HAP-1 (cell line): Measurements from ENCODE around the gene TP53AIP1.

Source experiments
- DNase-seq, 2 experiments: peaks; one replicate each; pipeline ENCODE4 v3.0.0-alpha.2; 2016 to 2020; ENCODE audit warnings: low spot score in 2 of 2
- H3K27me3 ChIP-seq: fragments of 250-450 bp; sonication (Bioruptor Pico); 2 replicates; pipeline ENCODE4 v1.5.1; 2020; ENCODE audit warnings: low read depth, mild to moderate bottlenecking, moderate library complexity
- H3K36me3 ChIP-seq: fragments of 250-450 bp; sonication (Bioruptor Pico); replicated peaks from 2 replicates; pipeline ENCODE4 v1.5.1; 2020; ENCODE audit warnings: mild to moderate bottlenecking
- H3K4me1 ChIP-seq: fragments of 250-450 bp; sonication (Bioruptor Pico); 2 replicates; pipeline ENCODE4 v1.5.1; 2020; ENCODE audit warnings: mild to moderate bottlenecking
- H3K4me3 ChIP-seq: fragments of 250-450 bp; sonication (Bioruptor Pico); 2 replicates; pipeline ENCODE4 v1.5.1; 2020; ENCODE audit warnings: mild to moderate bottlenecking, moderate library complexity
- H3K9me3 ChIP-seq: fragments of 250-450 bp; sonication (Bioruptor Pico); 2 replicates; pipeline ENCODE4 v1.5.1; 2020; ENCODE audit warnings: mild to moderate bottlenecking, moderate library complexity
- in situ Hi-C: fragments of 300-500 bp; cut with MboI; formaldehyde crosslinking; loops from 3 replicates; pipeline ENCODE4 v1.14.3; 2020; ENCODE audit warnings: low sequenced_read_pairs, inconsistent platforms, mixed read lengths

TP53AIP1 gene

GRCh38 chr11:128940156-128940555, 2.5 kb downstream of the TP53AIP1 start:
- Histone ChIP-seq H3K9me3 (no peaks in the 10 kb centered on the region), H3K4me1 (no peaks in the 10 kb centered on the region)
- in situ Hi-C loops = no loop called here

GRCh38 chr11:128939591-128939990, 3.1 kb downstream of the TP53AIP1 start:
- DNase-seq = no peak
- Histone ChIP-seq H3K4me3 (no peak overlapping the region), H3K36me3 (no peaks in the 10 kb centered on the region), H3K4me1 (no peaks in the 10 kb centered on the region), H3K27me3 (no peaks in the 10 kb centered on the region), H3K9me3 (no peaks in the 10 kb centered on the region)
- in situ Hi-C loops = no loop called here

More at GRCh38 chr11:128940156-128940555, 2.5 kb downstream of the TP53AIP1 start:
- Histone ChIP-seq H3K36me3 (no peaks in the 10 kb centered on the region), H3K4me3 (no peak overlapping the region), H3K27me3 (no peaks in the 10 kb centered on the region)
- no peak for DNase-seq

- in situ Hi-C loops = no loop called here
- Histone ChIP-seq H3K27me3 (no peaks in the 10 kb centered on the region), H3K36me3 (no peaks in the 10 kb centered on the region), H3K9me3 (no peaks in the 10 kb centered on the region), H3K4me3 (no peak overlapping the region), H3K4me1 (no peaks in the 10 kb centered on the region)
- no peak for DNase-seq
Measured at GRCh38 chr11:128938156-128938885, 4.3 kb downstream of the TP53AIP1 start.

GRCh38 chr11:128937480-128937879, 5.2 kb downstream of the TP53AIP1 start:
- no peaks in the 10 kb centered on the region for H3K9me3 ChIP-seq
- H3K4me3 ChIP-seq = no peak overlapping the region
- in situ Hi-C loops = no loop called here
- H3K36me3 ChIP-seq = no peaks in the 10 kb centered on the region
- no peak for DNase-seq
- H3K27me3 ChIP-seq = no peaks in the 10 kb centered on the region
- H3K4me1 ChIP-seq = no peaks in the 10 kb centered on the region

- Histone ChIP-seq H3K4me3 (no peak overlapping the region), H3K4me1 (no peaks in the 10 kb centered on the region), H3K9me3 (no peaks in the 10 kb centered on the region), H3K36me3 (no peaks in the 10 kb centered on the region), H3K27me3 (no peaks in the 10 kb centered on the region)
- peak in 1 of 2 experiments; percentile 15 for DNase-seq
- in situ Hi-C loops = no loop called here
Measured at GRCh38 chr11:128936606-128937251, 5.9 kb downstream of the TP53AIP1 start.

GRCh38 chr11:128934926-128935325, 7.7 kb downstream of the TP53AIP1 start:
- Histone ChIP-seq H3K27me3 (no peaks in the 10 kb centered on the region), H3K4me3 (no peak overlapping the region), H3K9me3 (no peaks in the 10 kb centered on the region), H3K36me3 (no peaks in the 10 kb centered on the region), H3K4me1 (no peaks in the 10 kb centered on the region)
- in situ Hi-C loops = no loop called here
- DNase-seq = no peak

GRCh38 chr11:128934351-128934750, 8.3 kb downstream of the TP53AIP1 start:
- Histone ChIP-seq H3K9me3 (no peaks in the 10 kb centered on the region), H3K27me3 (no peaks in the 10 kb centered on the region), H3K4me3 (no peak overlapping the region), H3K4me1 (no peaks in the 10 kb centered on the region), H3K36me3 (no peaks in the 10 kb centered on the region)
- in situ Hi-C loops = no loop called here
- DNase-seq = no peak

GRCh38 chr11:128933481-128934178, 9.0 kb downstream of the TP53AIP1 start:
- H3K27me3 ChIP-seq = no peaks in the 10 kb centered on the region
- no peak for DNase-seq
- in situ Hi-C loops = no loop called here
- no peaks in the 10 kb centered on the region for H3K4me1 ChIP-seq
- H3K9me3 ChIP-seq = no peaks in the 10 kb centered on the region
- H3K4me3 ChIP-seq = no peak overlapping the region
- no peaks in the 10 kb centered on the region for H3K36me3 ChIP-seq

- Histone ChIP-seq H3K9me3 (no peaks in the 10 kb centered on the region), H3K4me3 (no peak overlapping the region), H3K36me3 (no peaks in the 10 kb centered on the region), H3K4me1 (no peaks in the 10 kb centered on the region), H3K27me3 (no peaks in the 10 kb centered on the region)
- no peak for DNase-seq
- in situ Hi-C loops = no loop called here
Measured at GRCh38 chr11:128931668-128932067, 11.0 kb downstream of the TP53AIP1 start.

- Histone ChIP-seq H3K4me3 (no peak overlapping the region), H3K9me3 (no peaks in the 10 kb centered on the region), H3K4me1 (no peaks in the 10 kb centered on the region), H3K36me3 (no peaks in the 10 kb centered on the region), H3K27me3 (no peaks in the 10 kb centered on the region)
- in situ Hi-C loops = no loop called here
- DNase-seq = no peak
Measured at GRCh38 chr11:128931066-128931465, 11.6 kb downstream of the TP53AIP1 start.

GRCh38 chr11:128929991-128930390, 12.7 kb downstream of the TP53AIP1 start:
- no peak for DNase-seq
- H3K36me3 ChIP-seq = no peaks in the 10 kb centered on the region
- no peaks in the 10 kb centered on the region for H3K27me3 ChIP-seq
- no peak overlapping the region for H3K4me3 ChIP-seq
- in situ Hi-C loops = no loop called here
- H3K4me1 ChIP-seq = no peaks in the 10 kb centered on the region
- H3K9me3 ChIP-seq = no peaks in the 10 kb centered on the region

GRCh38 chr11:128929468-128929867, 13.2 kb downstream of the TP53AIP1 start:
- in situ Hi-C loops = no loop called here
- Histone ChIP-seq H3K27me3 (no peaks in the 10 kb centered on the region), H3K36me3 (no peaks in the 10 kb centered on the region), H3K4me1 (no peaks in the 10 kb centered on the region), H3K9me3 (no peaks in the 10 kb centered on the region), H3K4me3 (no peak overlapping the region)
- no peak for DNase-seq

- H3K27me3 ChIP-seq = no peaks in the 10 kb centered on the region
- no peaks in the 10 kb centered on the region for H3K4me1 ChIP-seq
- no peaks in the 10 kb centered on the region for H3K9me3 ChIP-seq
- DNase-seq = no peak
- in situ Hi-C loops = no loop called here
- H3K36me3 ChIP-seq = no peaks in the 10 kb centered on the region
- no peak overlapping the region for H3K4me3 ChIP-seq
Measured at GRCh38 chr11:128928400-128928799, 14.3 kb downstream of the TP53AIP1 start.

GRCh38 chr11:128927683-128928336, 14.9 kb downstream of the TP53AIP1 start:
- in situ Hi-C loops = no loop called here
- H3K36me3 ChIP-seq = no peaks in the 10 kb centered on the region
- no peaks in the 10 kb centered on the region for H3K27me3 ChIP-seq
- no peak overlapping the region for H3K4me3 ChIP-seq
- H3K9me3 ChIP-seq = no peaks in the 10 kb centered on the region
- no peaks in the 10 kb centered on the region for H3K4me1 ChIP-seq
- no peak for DNase-seq
